GM12874 (cell line): ENCODE results near the gene AREL1.

Source experiments
- TF ChIP-seq, protein P1 (sequence below): IDR thresholded peaks from 2 replicates; pipeline ENCODE4 v1.5.1; 2011; ENCODE audit warnings: low read depth, mild to moderate bottlenecking, control low read depth, low read length, moderate library complexity; ENCODE audit not compliant: insufficient read depth

AREL1 gene

DNA sequence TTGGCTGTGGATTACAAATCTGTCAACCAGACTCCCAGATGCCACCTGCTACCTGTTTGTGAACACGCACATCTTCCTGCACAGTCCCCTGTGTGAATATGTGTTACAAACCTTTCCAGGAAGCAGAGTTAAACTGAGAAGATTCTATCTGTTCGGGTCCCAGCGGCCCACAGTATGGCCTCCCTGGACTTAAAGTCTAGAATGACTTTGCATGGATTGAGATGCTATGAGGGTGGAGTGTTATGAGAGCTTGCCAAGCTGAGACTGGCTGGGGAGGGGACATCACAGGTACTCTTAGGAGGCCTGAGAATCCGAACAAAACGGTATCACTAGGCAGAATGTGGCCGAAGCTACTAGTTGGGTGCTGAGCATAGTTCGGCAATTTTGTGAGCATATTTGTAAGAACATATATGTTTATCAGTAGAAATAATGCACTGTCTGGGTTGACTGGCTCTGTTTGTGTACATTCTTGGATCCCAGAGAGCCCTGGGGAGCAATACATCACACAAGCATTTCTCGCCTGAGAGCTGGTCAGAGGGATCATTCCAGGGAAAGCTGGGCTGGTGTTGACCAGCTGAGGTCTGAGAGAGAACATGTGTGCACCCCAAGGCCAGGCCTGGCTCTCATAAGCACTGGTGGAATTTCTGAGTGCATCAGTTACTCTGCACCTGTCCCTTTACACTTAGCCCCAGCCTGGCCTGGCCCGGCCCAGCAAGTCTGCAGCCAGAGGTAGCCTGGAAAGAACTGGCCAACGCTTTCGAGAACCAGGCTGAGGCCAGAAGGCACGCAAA is 71.1 kb downstream of the AREL1 start:
- TF ChIP-seq, protein P1, sequence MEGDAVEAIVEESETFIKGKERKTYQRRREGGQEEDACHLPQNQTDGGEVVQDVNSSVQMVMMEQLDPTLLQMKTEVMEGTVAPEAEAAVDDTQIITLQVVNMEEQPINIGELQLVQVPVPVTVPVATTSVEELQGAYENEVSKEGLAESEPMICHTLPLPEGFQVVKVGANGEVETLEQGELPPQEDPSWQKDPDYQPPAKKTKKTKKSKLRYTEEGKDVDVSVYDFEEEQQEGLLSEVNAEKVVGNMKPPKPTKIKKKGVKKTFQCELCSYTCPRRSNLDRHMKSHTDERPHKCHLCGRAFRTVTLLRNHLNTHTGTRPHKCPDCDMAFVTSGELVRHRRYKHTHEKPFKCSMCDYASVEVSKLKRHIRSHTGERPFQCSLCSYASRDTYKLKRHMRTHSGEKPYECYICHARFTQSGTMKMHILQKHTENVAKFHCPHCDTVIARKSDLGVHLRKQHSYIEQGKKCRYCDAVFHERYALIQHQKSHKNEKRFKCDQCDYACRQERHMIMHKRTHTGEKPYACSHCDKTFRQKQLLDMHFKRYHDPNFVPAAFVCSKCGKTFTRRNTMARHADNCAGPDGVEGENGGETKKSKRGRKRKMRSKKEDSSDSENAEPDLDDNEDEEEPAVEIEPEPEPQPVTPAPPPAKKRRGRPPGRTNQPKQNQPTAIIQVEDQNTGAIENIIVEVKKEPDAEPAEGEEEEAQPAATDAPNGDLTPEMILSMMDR = no peak

GRCh38 chr14:74638966-74639365 is 73.9 kb downstream of the AREL1 start:
- TF ChIP-seq, protein P1 = no peak

DNA sequence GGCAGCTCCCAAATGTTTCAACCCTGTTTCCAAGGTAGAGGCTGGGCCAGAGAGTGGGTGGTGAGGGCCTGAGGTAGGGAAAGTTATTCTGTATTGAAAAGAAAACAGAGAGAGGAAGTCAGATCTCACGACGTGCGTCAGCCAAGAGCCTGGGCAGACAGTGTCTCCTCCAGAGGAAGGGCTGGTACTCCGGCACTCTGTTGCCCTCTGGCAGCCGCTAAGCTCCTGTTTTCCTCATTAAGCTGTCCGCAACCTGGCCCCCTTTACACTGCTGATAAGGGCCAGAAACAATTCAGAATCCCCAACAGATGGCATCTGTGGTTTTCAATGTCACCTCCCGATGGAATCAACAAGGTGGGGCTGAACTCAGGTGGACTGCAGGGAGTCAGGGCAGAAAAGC is 74.8 kb downstream of the AREL1 start:
- TF ChIP-seq, protein P1 = no peak

- TF ChIP-seq, protein P1 = no peak
Observed at GRCh38 chr14:74637178-74637550, 75.7 kb downstream of the AREL1 start.

DNA sequence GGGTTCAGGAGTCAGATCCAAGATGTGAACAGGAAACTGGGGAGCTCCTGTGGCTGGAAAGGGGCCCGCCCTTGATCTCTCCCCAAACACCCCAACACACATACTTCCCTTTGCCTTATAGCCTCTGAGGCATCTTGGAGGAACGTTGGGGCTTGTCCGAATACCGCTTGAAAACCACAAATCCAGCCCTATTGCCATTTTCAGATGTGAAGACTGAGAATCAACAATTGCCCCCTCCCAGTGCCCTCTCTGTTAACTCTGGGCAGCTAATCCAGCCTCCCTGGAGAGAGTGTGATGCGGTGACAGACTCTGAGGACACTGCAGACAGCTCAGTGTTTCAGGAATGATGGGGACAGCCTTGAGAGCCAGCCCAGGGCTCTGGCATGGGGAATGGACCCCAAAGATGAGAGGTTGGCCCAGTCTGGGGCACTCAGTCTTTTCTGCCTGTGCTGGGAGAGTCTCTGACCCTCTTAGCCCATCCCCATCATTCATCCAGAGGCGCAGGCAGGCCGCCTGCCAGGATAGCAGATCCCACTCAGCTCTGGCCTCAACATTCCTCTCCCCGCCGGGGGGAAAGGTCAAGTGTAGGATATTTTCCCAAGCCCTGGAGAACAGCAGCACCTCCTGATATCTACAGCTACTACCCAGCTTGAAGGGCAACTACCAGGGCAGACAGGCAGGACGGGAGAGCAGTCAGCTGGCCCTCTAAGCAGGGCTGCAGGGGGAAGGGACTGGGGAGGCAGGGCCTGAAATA is 76.3 kb downstream of the AREL1 start:
- TF ChIP-seq, protein P1 = no peak

DNA sequence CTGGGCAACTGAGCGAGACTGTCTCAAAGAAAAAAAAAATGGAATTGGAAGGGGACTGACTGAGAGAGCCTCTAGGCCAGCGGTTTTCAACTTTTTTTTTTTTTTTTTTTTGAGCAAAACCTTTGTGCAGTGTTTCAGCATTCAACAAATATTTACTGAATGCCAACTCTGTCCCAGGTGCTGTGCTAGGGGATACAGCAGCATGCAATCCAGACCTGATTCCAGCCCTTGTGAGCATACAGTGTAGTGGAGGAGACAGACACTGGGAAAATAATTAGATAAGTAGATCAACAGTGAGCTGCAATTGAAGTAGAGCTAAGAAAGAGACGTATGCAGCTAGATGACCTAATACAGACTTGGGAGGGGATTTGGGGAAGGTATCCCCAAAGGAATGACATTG is 77.0 kb downstream of the AREL1 start:
- TF ChIP-seq, protein P1 = no peak

GRCh38 chr14:74634964-74635363 is 77.9 kb downstream of the AREL1 start:
- TF ChIP-seq, protein P1 = no peak
